GM15510 (cell line): ENCODE results near the gene TBC1D2.

ENCODE experiments used
- POLR2A ChIP-seq: IDR thresholded peaks from 3 replicates; pipeline ENCODE4 v1.6.1; 2011; ENCODE audit warnings: borderline replicate concordance; ENCODE audit not compliant: insufficient read length; ENCODE audit errors: extremely low read depth

The TBC1D2 gene

GRCh38 chr9:98178874-98179850 is 76.3 kb downstream of the TBC1D2 start:
- no peak for TF ChIP-seq POLR2A

GRCh38 chr9:98176391-98177259 is 78.8 kb downstream of the TBC1D2 start:
- no peak for TF ChIP-seq POLR2A

- TF ChIP-seq POLR2A, result no peak
These were observed 79.7 kb downstream of the TBC1D2 start for GRCh38 chr9:98175762-98176161.

GRCh38 chr9:98175028-98175569 is 80.3 kb downstream of the TBC1D2 start:
- TF ChIP-seq POLR2A, result no peak

GRCh38 chr9:98173181-98173580 is 82.3 kb downstream of the TBC1D2 start:
- no peak for TF ChIP-seq POLR2A

GRCh38 chr9:98172604-98173003 is 82.8 kb downstream of the TBC1D2 start:
- no peak for TF ChIP-seq POLR2A

GRCh38 chr9:98171176-98171925 is 84.1 kb downstream of the TBC1D2 start:
- no peak for TF ChIP-seq POLR2A

GRCh38 chr9:98168941-98169488 is 86.4 kb downstream of the TBC1D2 start:
- peak; percentile 41 for TF ChIP-seq POLR2A

GRCh38 chr9:98168153-98168780 is 87.2 kb downstream of the TBC1D2 start:
- no peak for TF ChIP-seq POLR2A

GRCh38 chr9:98164912-98165311 is 90.5 kb downstream of the TBC1D2 start:
- no peak for TF ChIP-seq POLR2A

GRCh38 chr9:98162613-98163012 is 92.8 kb downstream of the TBC1D2 start:
- TF ChIP-seq POLR2A, result no peak

- no peak for TF ChIP-seq POLR2A
These were observed 93.6 kb downstream of the TBC1D2 start for GRCh38 chr9:98161851-98162250.

GRCh38 chr9:98159790-98160189 is 95.7 kb downstream of the TBC1D2 start:
- TF ChIP-seq POLR2A, result no peak

GRCh38 chr9:98159301-98159700 is 96.1 kb downstream of the TBC1D2 start:
- TF ChIP-seq POLR2A, result no peak
